Measurements from ENCODE around the gene SSH2.

SSH2 gene

GRCh38 chr17:29835435-29836351 is 94.3 kb downstream of the SSH2 start:
- H3K27ac ChIP-seq: no peak overlapping the region
- no peaks in the 10 kb centered on the region for H3K36me3 ChIP-seq
- DNase-seq: no peak
- H3K27me3 ChIP-seq (ENCODE audit: insufficient read depth, low read depth, severe bottlenecking): no peaks in the 10 kb centered on the region
- TF ChIP-seq, protein P1, sequence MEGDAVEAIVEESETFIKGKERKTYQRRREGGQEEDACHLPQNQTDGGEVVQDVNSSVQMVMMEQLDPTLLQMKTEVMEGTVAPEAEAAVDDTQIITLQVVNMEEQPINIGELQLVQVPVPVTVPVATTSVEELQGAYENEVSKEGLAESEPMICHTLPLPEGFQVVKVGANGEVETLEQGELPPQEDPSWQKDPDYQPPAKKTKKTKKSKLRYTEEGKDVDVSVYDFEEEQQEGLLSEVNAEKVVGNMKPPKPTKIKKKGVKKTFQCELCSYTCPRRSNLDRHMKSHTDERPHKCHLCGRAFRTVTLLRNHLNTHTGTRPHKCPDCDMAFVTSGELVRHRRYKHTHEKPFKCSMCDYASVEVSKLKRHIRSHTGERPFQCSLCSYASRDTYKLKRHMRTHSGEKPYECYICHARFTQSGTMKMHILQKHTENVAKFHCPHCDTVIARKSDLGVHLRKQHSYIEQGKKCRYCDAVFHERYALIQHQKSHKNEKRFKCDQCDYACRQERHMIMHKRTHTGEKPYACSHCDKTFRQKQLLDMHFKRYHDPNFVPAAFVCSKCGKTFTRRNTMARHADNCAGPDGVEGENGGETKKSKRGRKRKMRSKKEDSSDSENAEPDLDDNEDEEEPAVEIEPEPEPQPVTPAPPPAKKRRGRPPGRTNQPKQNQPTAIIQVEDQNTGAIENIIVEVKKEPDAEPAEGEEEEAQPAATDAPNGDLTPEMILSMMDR (IDR thresholded peaks at IDR 0.05; ENCODE audit: low read depth, low read length): no peak
- no peaks in the 10 kb centered on the region for H3K9me3 ChIP-seq (ENCODE audit: severe bottlenecking)
- no peak overlapping the region for H3K4me3 ChIP-seq (ENCODE audit: low read depth, low read length)

DNA sequence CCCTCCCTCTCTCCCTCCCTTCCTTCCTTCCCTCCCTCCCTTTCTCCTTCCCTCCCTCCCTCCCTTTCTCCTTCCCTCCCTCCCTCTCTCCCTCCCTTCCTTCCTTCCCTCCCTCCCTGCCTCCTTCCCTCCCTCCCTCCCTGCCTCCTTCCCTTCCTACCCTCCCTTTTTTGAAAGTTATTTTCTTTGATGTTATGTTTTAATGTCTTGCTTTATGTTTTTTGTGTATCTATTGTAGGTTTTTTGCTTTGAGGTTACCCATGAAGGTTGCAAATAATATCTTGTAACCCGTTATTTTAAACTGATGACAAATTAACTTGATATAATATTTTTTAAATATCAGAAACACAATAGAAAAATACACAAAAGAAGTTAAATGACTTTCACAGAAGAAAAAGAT is 96.2 kb downstream of the SSH2 start:
- Histone ChIP-seq H3K9me3 (ENCODE audit: severe bottlenecking) (no peaks in the 10 kb centered on the region), H3K36me3 (no peaks in the 10 kb centered on the region), H3K27ac (no peak overlapping the region), H3K4me3 (ENCODE audit: low read depth, low read length) (no peak overlapping the region), H3K27me3 (ENCODE audit: insufficient read depth, low read depth, severe bottlenecking) (no peaks in the 10 kb centered on the region)
- DNase-seq: no peak
- TF ChIP-seq, protein P1 (IDR thresholded peaks at IDR 0.05; ENCODE audit: low read depth, low read length): no peak

- Histone ChIP-seq H3K9me3 (ENCODE audit: severe bottlenecking) (no peaks in the 10 kb centered on the region), H3K27ac (no peak overlapping the region), H3K4me3 (ENCODE audit: low read depth, low read length) (no peak overlapping the region), H3K27me3 (ENCODE audit: insufficient read depth, low read depth, severe bottlenecking) (no peaks in the 10 kb centered on the region), H3K36me3 (no peaks in the 10 kb centered on the region)
- TF ChIP-seq, protein P1 (IDR thresholded peaks at IDR 0.05; ENCODE audit: low read depth, low read length): no peak
- no peak for DNase-seq
Measured at GRCh38 chr17:29828676-29829284, 101.2 kb downstream of the SSH2 start.

GRCh38 chr17:29827179-29827578 is 102.8 kb downstream of the SSH2 start:
- Histone ChIP-seq H3K36me3 (no peaks in the 10 kb centered on the region), H3K4me3 (ENCODE audit: low read depth, low read length) (no peak overlapping the region), H3K27ac (no peak overlapping the region), H3K27me3 (ENCODE audit: insufficient read depth, low read depth, severe bottlenecking) (no peaks in the 10 kb centered on the region), H3K9me3 (ENCODE audit: severe bottlenecking) (no peaks in the 10 kb centered on the region)
- TF ChIP-seq, protein P1 (IDR thresholded peaks at IDR 0.05; ENCODE audit: low read depth, low read length): no peak
- DNase-seq: no peak

DNA sequence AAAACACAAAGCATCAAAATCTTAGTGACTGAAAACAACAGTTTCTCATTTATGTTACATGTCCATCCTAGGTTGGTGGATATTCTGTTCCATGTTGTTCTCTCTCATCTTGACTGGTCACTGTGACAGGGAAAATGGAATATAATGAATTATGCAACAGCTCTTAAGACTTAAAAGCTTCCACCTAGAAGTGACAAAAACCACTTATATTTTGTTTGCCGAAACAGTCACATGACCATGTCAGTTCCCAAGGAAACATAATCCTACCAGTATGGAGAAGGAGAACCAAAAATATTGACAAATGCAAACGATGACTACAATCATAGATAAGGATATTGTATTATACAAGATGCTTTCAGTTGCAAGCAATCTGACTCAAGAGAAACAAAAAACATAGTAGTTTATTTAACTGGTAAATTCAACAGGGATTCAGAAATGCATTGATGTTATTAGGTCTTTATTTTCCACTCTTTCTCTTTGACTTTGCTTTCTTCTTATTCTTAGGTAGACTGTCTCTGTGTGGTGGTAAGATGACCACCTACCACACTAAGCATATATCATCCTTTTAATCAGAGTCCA is 103.8 kb downstream of the SSH2 start:
- H3K27ac ChIP-seq: no peak overlapping the region
- H3K27me3 ChIP-seq (ENCODE audit: insufficient read depth, low read depth, severe bottlenecking): no peaks in the 10 kb centered on the region
- DNase-seq: no peak

More for the DNA sequence above, 103.8 kb downstream of the SSH2 start:
- H3K36me3 ChIP-seq: no peaks in the 10 kb centered on the region
- no peak overlapping the region for H3K4me3 ChIP-seq (ENCODE audit: low read depth, low read length)
- TF ChIP-seq, protein P1 (IDR thresholded peaks at IDR 0.05; ENCODE audit: low read depth, low read length): no peak
- H3K9me3 ChIP-seq (ENCODE audit: severe bottlenecking): no peaks in the 10 kb centered on the region

All from WERI-Rb-1 (cell line).